Esophagus muscularis mucosa (tissue), 4 donors: ENCODE data around the gene TMEM129.

ENCODE experiments used
- EP300 ChIP-seq: sonication (generic); formaldehyde crosslinking; IDR thresholded peaks from one replicate; pipeline ENCODE4 v1.6.1; 2017; ENCODE audit warnings: antibody characterized with exemption
- POLR2A ChIP-seq: fragments of 450-650 bp; IDR thresholded peaks from one replicate; pipeline ENCODE4 v1.6.1; 2017; ENCODE audit warnings: antibody characterized with exemption, moderate library complexity, mild to moderate bottlenecking, low read depth
- POLR2AphosphoS5 ChIP-seq, 2 donors: sonication (generic); formaldehyde crosslinking; IDR thresholded peaks; one replicate each; pipeline ENCODE4 v1.6.1; 2017; ENCODE audit warnings: antibody characterized with exemption in 2 of 2
- TF ChIP-seq, protein P1 (sequence below), 3 experiments: fragments of 200-600 bp in 2 of 3; fragments of 450-650 bp in 1 of 3; sonication (generic) in 2 of 3; IDR thresholded peaks; one replicate each; pipeline ENCODE4 v1.5.1; 2017 to 2019; ENCODE audit warnings: antibody characterized with exemption in 3 of 3, mild to moderate bottlenecking in 2 of 3, moderate library complexity in 1 of 3

GRCh38 chr4:1678244-1678643 is 42.9 kb downstream of the TMEM129 start:
- TF ChIP-seq POLR2A (no peak), EP300 (no peak), POLR2AphosphoS5 (IDR thresholded peaks at IDR 0.05) (no peak)
- TF ChIP-seq, protein P1, sequence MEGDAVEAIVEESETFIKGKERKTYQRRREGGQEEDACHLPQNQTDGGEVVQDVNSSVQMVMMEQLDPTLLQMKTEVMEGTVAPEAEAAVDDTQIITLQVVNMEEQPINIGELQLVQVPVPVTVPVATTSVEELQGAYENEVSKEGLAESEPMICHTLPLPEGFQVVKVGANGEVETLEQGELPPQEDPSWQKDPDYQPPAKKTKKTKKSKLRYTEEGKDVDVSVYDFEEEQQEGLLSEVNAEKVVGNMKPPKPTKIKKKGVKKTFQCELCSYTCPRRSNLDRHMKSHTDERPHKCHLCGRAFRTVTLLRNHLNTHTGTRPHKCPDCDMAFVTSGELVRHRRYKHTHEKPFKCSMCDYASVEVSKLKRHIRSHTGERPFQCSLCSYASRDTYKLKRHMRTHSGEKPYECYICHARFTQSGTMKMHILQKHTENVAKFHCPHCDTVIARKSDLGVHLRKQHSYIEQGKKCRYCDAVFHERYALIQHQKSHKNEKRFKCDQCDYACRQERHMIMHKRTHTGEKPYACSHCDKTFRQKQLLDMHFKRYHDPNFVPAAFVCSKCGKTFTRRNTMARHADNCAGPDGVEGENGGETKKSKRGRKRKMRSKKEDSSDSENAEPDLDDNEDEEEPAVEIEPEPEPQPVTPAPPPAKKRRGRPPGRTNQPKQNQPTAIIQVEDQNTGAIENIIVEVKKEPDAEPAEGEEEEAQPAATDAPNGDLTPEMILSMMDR (IDR thresholded peaks at IDR 0.05) = no peak
